GM18498 (cell line): ENCODE measurements around the gene LSM11.
"Not testable (repeated sequence)": the region's sequence is repeated elsewhere in the genome, so short reads cannot be mapped to it uniquely, and the experiment has no call there.

ENCODE experiments used
- ATAC-seq: cut with Tn5 transposase; IDR thresholded peaks from one replicate; pipeline ENCODE4 v1.9.1; 2021; ENCODE audit warnings: mild to moderate bottlenecking, moderate library complexity; ENCODE audit not compliant: unreplicated experiment

Gene LSM11

DNA sequence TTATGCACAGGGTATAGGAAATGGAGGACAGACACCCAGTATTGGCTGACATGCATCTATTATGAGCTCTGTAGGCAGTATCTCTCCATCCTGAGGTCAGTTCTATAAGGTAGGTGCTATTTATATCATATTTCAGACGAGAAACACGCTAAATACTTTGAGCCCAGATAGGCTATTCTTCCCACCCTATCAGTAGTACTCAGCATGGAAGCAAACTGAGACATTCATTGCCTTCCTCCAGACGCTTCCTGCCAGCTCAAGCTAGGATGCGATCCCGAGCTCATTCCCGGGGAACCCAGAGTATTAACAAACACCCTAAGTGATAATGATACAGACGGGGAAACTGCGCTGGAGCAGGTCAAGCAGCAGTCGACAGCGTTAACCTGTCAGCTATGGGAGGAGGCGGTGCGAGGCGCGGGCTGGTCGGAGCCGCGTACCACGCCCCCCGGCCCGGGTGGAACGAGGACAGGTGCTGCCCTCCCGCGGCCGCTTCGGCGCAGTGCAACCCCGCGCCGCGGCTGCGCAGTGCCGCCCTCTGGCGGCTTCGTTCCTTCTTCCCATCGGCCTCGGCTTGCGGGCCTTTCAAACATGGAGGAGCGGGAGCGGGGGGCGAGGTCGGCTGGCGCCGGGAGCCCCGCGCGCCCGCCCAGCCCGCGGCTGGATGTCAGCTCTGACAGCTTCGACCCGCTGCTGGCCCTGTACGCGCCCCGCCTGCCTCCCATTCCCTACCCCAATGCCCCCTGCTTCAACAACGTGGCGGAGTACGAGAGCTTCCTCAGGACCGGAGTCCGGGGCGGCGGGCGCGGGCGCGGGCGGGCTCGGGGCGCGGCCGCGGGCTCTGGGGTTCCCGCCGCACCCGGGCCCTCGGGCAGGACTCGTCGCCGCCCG, at the start of gene LSM11:
Gene LSM11, plus strand, starts transcription at position 550 of the 888 bp plus-strand sequence. Its CDS starts 39 bp downstream, at position 589.
- ATAC-seq = peak; percentile 95

DNA sequence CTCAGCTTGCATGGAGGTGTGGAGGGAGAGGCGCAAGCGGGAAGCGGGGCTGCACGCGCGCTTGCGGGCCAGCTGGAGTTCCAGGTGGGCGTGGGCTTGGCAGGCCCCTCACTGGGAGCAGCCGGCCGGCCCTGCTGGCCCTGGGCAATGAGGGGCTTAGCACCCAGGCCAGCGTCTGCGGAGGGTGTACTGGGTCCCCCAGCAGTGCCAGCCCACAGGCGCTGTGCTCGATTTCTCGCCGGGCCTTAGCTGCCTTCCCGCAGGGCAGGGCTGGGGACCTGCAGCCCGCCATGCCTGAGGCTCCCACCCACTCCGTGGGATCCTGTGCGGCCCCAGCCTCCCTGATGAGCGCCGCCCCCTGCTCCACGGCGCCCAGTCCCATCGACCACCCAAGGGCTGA, 49.7 kb upstream of the LSM11 start:
- not testable (repeated sequence) for ATAC-seq

DNA sequence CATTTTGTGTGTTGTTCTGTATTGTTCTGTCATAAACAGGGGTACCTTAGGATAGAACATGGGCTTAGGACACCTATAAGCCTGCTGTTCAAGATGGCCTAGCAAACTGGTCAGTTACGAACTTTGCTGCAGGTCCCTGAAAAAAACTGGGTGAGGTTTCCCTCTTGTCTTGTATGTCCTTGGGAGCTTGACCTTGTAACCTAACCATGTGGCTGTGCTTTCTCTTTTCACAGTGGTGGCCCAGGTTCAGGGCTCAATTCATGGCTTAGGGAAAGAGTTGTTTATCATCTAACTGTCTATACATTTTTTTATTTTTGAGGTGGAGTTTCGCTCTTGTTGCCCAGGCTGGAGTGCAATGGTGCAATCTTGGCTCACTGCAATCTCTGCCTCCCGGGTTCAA, 47.4 kb upstream of the LSM11 start:
- ATAC-seq = not testable (repeated sequence)

DNA sequence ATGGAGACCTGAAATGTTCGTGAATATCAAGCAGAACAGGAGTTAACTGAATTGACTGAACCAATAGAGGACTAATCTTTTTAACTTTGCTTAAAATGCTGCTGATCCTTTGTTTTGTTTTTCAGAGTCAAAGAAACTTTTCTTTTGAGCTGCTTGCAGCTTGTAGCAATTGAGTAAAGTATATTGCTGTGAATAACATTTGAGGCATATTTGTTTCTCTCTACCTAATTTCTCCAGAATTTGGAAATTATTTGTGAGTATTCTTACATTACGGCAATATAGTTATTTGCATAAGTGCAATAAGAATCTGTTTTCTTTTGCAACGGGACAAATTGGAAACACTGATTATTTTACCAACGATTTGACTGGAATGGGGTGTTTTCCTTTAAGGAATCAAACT, 44.8 kb upstream of the LSM11 start:
- not testable (repeated sequence) for ATAC-seq

GRCh38 chr5:157703736-157704135, 39.8 kb upstream of the LSM11 start:
- ATAC-seq = no peak

DNA sequence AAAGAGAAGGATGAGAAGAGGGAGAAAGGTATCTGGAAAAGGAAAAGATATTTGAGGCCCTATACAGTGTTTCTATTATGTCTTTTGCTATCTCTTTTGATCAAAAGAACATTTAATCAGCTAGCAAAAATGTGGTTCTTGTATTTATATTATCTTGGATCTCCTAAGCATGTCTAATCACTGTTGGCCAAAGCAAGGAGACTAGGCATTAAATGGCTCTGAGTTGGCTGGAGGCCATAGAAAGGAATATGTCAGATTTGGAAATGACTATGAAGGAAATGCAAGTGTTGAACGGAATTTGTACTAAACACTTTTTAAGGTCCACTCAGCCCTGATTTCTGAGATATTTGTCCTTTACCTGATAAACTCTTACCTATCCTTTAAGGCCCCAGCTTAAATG, 34.6 kb upstream of the LSM11 start:
- ATAC-seq = no peak

DNA sequence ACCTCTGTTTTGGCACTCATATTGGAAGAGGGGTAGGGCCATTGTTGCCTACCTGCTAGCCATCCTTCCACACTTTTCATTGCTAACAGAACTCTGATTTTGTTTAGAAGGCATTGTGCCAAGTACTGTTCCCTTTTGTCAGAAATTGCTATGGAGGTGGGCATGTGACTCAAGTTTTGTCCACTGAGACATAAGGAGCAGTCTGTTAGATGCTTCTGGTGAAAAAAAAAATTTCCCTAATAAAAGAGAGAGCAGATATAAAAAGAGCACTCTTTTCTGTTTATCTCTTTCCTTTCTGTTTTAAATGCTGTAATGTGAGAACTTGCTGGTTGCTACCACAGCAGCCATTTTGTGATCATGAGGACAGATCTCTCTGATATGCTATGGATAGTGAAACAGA, 34.2 kb upstream of the LSM11 start:
- ATAC-seq = no peak

DNA sequence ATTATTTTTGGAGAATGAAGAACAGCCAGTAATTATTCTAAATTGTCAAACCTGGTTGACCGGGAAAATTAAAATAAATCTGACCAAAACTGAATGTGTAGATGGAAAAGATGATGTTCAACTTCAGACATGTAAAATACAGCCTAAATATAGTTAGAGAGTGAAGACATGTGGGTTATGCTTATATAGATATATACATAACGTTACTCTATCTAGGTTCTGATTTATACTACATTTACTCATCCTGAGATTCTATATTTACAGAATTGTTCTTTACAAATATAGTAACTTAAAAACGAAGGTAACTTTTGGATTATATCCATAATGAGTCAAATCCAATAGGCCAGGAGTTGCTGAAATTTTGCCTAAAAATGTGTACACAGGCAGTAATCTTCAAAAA, 33.1 kb upstream of the LSM11 start:
- no peak for ATAC-seq

GRCh38 chr5:157710882-157711281, 32.6 kb upstream of the LSM11 start:
- ATAC-seq = no peak

- ATAC-seq = no peak
Measured at GRCh38 chr5:157713830-157714595, 29.5 kb upstream of the LSM11 start.

- no peak for ATAC-seq
Measured at GRCh38 chr5:157714596-157714864, 29.0 kb upstream of the LSM11 start.

DNA sequence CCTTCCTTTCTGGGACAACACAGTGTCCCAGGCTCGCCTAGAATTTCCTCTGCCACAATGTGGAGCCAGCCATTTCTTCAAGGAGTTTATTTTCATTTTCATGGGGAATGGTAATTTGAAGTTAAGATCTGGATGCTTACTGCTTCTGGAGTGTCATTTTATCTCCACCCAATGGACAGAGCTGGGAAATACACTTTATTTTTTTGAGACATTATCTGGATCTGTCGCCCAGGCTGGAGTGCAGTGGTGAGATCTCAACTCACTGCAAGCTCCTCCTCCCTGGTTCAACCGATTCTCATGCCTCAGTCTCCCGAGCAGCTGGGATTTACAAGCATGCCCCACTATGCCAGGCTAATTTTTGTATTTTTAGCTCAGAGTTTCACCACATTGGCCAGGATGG, 25.0 kb upstream of the LSM11 start:
- peak; percentile 72 for ATAC-seq

GRCh38 chr5:157719245-157719644, 24.3 kb upstream of the LSM11 start:
- ATAC-seq = no peak

- no peak for ATAC-seq
Measured at GRCh38 chr5:157721159-157721558, 22.4 kb upstream of the LSM11 start.

- ATAC-seq = not testable (repeated sequence)
Measured at GRCh38 chr5:157722895-157723294, 20.6 kb upstream of the LSM11 start.

GRCh38 chr5:157726607-157727006, 16.9 kb upstream of the LSM11 start:
- not testable (repeated sequence) for ATAC-seq

DNA sequence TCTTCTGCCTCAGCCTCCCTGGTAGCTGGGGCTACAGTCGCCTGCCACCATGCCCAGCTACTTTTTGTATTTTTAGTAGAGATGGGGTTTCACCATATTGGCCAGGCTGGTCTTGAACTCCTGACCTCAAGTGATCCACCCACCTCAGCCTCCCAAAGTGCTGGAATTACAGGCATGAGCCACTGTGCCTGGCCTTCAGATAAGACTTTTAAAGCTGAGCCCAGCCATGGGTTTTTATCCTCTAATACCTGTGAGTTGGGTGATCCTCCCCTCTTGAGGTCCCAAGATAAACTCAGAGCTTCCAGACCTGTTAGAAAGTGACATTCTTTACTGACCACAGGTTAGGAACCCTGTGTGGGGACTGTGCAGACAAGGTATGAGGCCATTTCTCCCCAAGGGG, 15.7 kb upstream of the LSM11 start:
- ATAC-seq = not testable (repeated sequence)

DNA sequence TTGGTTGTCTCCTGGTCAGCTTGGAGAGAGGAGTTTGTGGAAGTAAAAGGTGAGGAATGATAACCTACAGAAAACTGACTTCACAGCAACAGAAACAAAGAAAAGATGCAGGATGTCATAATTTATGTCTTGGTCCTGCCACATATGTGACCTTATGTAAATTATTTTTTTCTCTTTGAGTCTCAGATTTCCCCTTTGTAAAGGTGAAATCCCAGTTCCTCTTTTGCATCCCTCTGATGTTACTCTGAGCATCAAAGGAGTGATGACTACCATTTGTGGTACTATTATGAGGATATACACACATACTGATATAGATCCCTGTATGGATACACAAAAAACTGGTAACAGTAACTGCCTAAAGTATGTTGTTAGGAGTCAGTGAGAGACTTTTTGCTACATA, 13.7 kb upstream of the LSM11 start:
- ATAC-seq = peak; percentile 47

GRCh38 chr5:157730900-157731271, 12.6 kb upstream of the LSM11 start:
- ATAC-seq = no peak

DNA sequence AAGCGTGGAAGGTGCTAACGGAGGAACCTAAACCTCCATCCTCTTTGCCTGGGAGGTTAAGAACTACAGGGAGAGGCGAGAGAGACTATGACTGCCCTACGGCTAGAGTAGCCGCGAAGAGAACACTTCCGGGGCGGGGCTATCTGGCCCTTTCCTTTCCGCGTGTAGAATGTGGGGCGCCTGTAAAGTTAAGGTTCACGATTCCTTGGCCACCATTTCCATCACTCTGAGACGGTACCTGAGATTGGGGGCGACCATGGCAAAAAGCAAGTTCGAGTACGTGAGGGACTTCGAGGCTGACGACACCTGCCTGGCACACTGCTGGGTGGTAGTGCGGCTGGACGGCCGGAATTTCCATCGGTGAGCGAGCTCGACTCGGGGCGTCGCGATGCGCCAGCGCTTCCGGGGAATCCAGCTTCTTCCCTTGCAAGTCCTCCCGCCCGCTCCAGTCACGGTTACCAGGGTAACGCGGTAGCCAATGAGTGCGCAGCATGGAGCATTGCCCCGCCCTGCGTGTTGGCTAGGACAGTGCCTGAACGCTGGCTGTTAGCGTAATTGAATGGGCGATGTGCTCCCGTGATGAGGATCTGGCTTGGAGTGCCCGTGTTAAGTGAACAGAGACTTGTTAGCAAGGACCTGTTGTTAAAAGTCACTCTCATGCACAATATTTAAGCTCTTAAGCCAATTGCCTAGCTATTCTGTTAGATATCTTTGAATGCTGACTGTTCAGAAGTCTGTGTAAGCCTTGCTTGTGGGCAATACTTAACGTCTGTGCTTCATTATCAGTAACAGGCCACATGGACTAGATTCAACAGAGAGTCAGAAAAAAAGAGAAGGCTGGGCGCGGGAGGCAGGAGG, 12.0 kb upstream of the LSM11 start, which contains the start of gene THG1L:
Gene THG1L, plus strand, starts transcription at position 149 of the 858 bp plus-strand sequence. Its CDS starts 21 bp downstream, at position 170.
- peak; percentile 97 for ATAC-seq

DNA sequence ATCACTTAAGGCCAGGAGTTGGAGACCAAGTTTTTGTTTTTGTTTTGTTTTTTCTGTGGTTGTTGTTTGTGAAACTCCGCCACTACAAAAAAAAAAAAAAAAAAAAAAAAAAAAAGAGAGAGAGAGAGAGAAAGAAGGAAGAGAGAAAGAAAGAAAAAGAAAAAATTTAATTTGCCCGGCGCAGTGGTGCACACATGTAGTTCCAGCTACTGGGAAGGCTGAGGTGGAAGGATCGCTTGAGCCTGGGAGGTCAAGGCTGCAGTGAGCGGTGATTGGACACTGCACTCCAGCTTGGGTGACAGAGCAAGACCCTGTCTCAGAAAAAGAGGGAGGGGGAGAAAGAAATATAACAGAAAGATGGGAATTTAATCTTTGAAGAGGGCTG, 11.4 kb upstream of the LSM11 start:
- ATAC-seq = no peak
